ENCODE measurements around the gene CRYBB1. TPM values are rescaled to one million over a fixed set of nuclear protein-coding genes. Genes with fewer than 3 reads are reported as not detected.

The CRYBB1 gene
- total RNA-seq, 1 experiment from 2014 or later = not detected

- BruUV-seq (replicated peaks) = no TSS peak
- no peaks in the 10 kb centered on the region for H3K4me1 ChIP-seq (ENCODE audit: control insufficient read depth, insufficient read depth, low read length)
- H3K27me3 ChIP-seq (ENCODE audit: control insufficient read depth, insufficient read depth, low read length) = no peaks in the 10 kb centered on the region
- no peaks in the 10 kb centered on the region for H3K36me3 ChIP-seq (ENCODE audit: control insufficient read depth, insufficient read depth, low read length)
- ChIA-PET POLR2A (no interaction called here), CTCF (no interaction called here)
- H3K4me3 ChIP-seq (ENCODE audit: low read depth in 2 of 2, low read length in 2 of 2) = no peak overlapping the region
- intact Hi-C loops (cut with micrococcal nuclease; ENCODE audit: unreplicated experiment) = no loop called here
- no peak overlapping the region for H3K27ac ChIP-seq (ENCODE audit: low read length)
- DNase-seq (ENCODE audit: low read depth, low spot score) (no peak), ATAC-seq (no peak)
- TF ChIP-seq TCF7L2 (IDR thresholded peaks at IDR 0.05; ENCODE audit: low read depth, low read length) (no peak), SIN3A (IDR thresholded peaks at IDR 0.05; ENCODE audit: borderline replicate concordance, insufficient read depth, low read depth, low read length) (no peak), POLR2AphosphoS5 (IDR thresholded peaks at IDR 0.05; ENCODE audit: low read depth, low read length) (no peak)
- TF ChIP-seq, protein P1, sequence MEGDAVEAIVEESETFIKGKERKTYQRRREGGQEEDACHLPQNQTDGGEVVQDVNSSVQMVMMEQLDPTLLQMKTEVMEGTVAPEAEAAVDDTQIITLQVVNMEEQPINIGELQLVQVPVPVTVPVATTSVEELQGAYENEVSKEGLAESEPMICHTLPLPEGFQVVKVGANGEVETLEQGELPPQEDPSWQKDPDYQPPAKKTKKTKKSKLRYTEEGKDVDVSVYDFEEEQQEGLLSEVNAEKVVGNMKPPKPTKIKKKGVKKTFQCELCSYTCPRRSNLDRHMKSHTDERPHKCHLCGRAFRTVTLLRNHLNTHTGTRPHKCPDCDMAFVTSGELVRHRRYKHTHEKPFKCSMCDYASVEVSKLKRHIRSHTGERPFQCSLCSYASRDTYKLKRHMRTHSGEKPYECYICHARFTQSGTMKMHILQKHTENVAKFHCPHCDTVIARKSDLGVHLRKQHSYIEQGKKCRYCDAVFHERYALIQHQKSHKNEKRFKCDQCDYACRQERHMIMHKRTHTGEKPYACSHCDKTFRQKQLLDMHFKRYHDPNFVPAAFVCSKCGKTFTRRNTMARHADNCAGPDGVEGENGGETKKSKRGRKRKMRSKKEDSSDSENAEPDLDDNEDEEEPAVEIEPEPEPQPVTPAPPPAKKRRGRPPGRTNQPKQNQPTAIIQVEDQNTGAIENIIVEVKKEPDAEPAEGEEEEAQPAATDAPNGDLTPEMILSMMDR (IDR thresholded peaks at IDR 0.05) = no peak
- TF ChIP-seq, protein P2, sequence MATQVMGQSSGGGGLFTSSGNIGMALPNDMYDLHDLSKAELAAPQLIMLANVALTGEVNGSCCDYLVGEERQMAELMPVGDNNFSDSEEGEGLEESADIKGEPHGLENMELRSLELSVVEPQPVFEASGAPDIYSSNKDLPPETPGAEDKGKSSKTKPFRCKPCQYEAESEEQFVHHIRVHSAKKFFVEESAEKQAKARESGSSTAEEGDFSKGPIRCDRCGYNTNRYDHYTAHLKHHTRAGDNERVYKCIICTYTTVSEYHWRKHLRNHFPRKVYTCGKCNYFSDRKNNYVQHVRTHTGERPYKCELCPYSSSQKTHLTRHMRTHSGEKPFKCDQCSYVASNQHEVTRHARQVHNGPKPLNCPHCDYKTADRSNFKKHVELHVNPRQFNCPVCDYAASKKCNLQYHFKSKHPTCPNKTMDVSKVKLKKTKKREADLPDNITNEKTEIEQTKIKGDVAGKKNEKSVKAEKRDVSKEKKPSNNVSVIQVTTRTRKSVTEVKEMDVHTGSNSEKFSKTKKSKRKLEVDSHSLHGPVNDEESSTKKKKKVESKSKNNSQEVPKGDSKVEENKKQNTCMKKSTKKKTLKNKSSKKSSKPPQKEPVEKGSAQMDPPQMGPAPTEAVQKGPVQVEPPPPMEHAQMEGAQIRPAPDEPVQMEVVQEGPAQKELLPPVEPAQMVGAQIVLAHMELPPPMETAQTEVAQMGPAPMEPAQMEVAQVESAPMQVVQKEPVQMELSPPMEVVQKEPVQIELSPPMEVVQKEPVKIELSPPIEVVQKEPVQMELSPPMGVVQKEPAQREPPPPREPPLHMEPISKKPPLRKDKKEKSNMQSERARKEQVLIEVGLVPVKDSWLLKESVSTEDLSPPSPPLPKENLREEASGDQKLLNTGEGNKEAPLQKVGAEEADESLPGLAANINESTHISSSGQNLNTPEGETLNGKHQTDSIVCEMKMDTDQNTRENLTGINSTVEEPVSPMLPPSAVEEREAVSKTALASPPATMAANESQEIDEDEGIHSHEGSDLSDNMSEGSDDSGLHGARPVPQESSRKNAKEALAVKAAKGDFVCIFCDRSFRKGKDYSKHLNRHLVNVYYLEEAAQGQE (IDR thresholded peaks at IDR 0.05; ENCODE audit: insufficient read depth in 1 of 2, low read depth in 2 of 2, low read length in 1 of 2) = no peak
- in situ Hi-C loops (cut with HindIII; ENCODE audit: low pct_unique_long_range_greater_than_20kb, low sequenced_read_pairs) = no loop called here
- no peaks in the 10 kb centered on the region for H3K9me3 ChIP-seq (ENCODE audit: control insufficient read depth, insufficient read depth, low read depth, low read length)
Observed at GRCh38 chr22:26579331-26579886, 38.4 kb downstream of the CRYBB1 start.

GRCh38 chr22:26577081-26577480 lies 40.7 kb downstream of the CRYBB1 start:
- CTCF ChIA-PET = no interaction called here
- POLR2A ChIA-PET = no interaction called here

More at GRCh38 chr22:26577081-26577480, 40.7 kb downstream of the CRYBB1 start:
- Histone ChIP-seq H3K4me3 (ENCODE audit: low read depth in 2 of 2, low read length in 2 of 2) (no peak overlapping the region), H3K9me3 (ENCODE audit: control insufficient read depth, insufficient read depth, low read depth, low read length) (no peaks in the 10 kb centered on the region), H3K4me1 (ENCODE audit: control insufficient read depth, insufficient read depth, low read length) (no peaks in the 10 kb centered on the region), H3K27ac (ENCODE audit: low read length) (no peak overlapping the region), H3K27me3 (ENCODE audit: control insufficient read depth, insufficient read depth, low read length) (no peaks in the 10 kb centered on the region), H3K36me3 (ENCODE audit: control insufficient read depth, insufficient read depth, low read length) (no peaks in the 10 kb centered on the region)
- no TSS peak for BruUV-seq (replicated peaks)
- in situ Hi-C loops (cut with HindIII; ENCODE audit: low pct_unique_long_range_greater_than_20kb, low sequenced_read_pairs) (no loop called here), intact Hi-C loops (cut with micrococcal nuclease; ENCODE audit: unreplicated experiment) (no loop called here)
- TF ChIP-seq SIN3A (IDR thresholded peaks at IDR 0.05; ENCODE audit: borderline replicate concordance, insufficient read depth, low read depth, low read length) (no peak), POLR2AphosphoS5 (IDR thresholded peaks at IDR 0.05; ENCODE audit: low read depth, low read length) (no peak), TCF7L2 (IDR thresholded peaks at IDR 0.05; ENCODE audit: low read depth, low read length) (no peak)
- TF ChIP-seq, protein P1 (IDR thresholded peaks at IDR 0.05) = no peak
- TF ChIP-seq, protein P2 (IDR thresholded peaks at IDR 0.05; ENCODE audit: insufficient read depth in 1 of 2, low read depth in 2 of 2, low read length in 1 of 2) = no peak
- ATAC-seq (no peak), DNase-seq (ENCODE audit: low read depth, low spot score) (no peak)

Measured in Panc1 (cell line).